DMS153 (cell line): ENCODE results near the gene PRR36.
"Not testable (repeated sequence)": the region's sequence is repeated elsewhere in the genome, so short reads cannot be mapped to it uniquely, and the experiment has no call there.

Experiments
- DNase-seq: peaks from one replicate; lab custom pipeline; 2025; lab: John Stamatoyannopoulos, UW

The PRR36 gene

GRCh38 chr19:7859831-7860713 lies 14.1 kb downstream of the PRR36 start:
- DNase-seq, result no peak

- not testable (repeated sequence) for DNase-seq
Observed at GRCh38 chr19:7859087-7859486, 15.1 kb downstream of the PRR36 start.

GRCh38 chr19:7858109-7858770 lies 15.9 kb downstream of the PRR36 start:
- DNase-seq, result peak; percentile 75

GRCh38 chr19:7857727-7858108 lies 16.5 kb downstream of the PRR36 start:
- no peak for DNase-seq

GRCh38 chr19:7856679-7857663 lies 17.2 kb downstream of the PRR36 start:
- peak; percentile 20 for DNase-seq

GRCh38 chr19:7856109-7856591 lies 18.0 kb downstream of the PRR36 start:
- no peak for DNase-seq

GRCh38 chr19:7855426-7856108 lies 18.6 kb downstream of the PRR36 start:
- no peak for DNase-seq

GRCh38 chr19:7853770-7854128 lies 20.4 kb downstream of the PRR36 start:
- DNase-seq, result no peak

- peak; percentile 86 for DNase-seq
Observed at GRCh38 chr19:7852851-7853769, 21.1 kb downstream of the PRR36 start.

- DNase-seq, result no peak
Observed at GRCh38 chr19:7851623-7852500, 22.3 kb downstream of the PRR36 start.

- DNase-seq, result no peak
Observed at GRCh38 chr19:7850945-7851622, 23.1 kb downstream of the PRR36 start.

- DNase-seq, result no peak
Observed at GRCh38 chr19:7850000-7850813, 24.0 kb downstream of the PRR36 start.

GRCh38 chr19:7849631-7849999 lies 24.6 kb downstream of the PRR36 start:
- no peak for DNase-seq

- no peak for DNase-seq
Observed at GRCh38 chr19:7848779-7849457, 25.3 kb downstream of the PRR36 start.

- DNase-seq, result no peak
Observed at GRCh38 chr19:7847664-7848063, 26.5 kb downstream of the PRR36 start.

GRCh38 chr19:7846155-7846646 lies 28.0 kb downstream of the PRR36 start:
- no peak for DNase-seq
